ENCODE results near the gene SPEF1. TPM values are rescaled to one million over a fixed set of nuclear protein-coding genes. Genes with fewer than 3 reads are reported as not detected.
"Not testable (repeated sequence)": the region's sequence is repeated elsewhere in the genome, so short reads cannot be mapped to it uniquely, and the experiment has no call there.

SPEF1 gene, protein sequence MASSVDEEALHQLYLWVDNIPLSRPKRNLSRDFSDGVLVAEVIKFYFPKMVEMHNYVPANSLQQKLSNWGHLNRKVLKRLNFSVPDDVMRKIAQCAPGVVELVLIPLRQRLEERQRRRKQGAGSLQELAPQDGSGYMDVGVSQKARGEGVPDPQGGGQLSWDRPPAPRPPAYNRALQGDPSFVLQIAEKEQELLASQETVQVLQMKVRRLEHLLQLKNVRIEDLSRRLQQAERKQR
- 1 to 10 TPM in 3 of 4 donors, under 1 TPM in 1; 0.13 to 2.5 (median 2.0) TPM for total RNA-seq

DNA sequence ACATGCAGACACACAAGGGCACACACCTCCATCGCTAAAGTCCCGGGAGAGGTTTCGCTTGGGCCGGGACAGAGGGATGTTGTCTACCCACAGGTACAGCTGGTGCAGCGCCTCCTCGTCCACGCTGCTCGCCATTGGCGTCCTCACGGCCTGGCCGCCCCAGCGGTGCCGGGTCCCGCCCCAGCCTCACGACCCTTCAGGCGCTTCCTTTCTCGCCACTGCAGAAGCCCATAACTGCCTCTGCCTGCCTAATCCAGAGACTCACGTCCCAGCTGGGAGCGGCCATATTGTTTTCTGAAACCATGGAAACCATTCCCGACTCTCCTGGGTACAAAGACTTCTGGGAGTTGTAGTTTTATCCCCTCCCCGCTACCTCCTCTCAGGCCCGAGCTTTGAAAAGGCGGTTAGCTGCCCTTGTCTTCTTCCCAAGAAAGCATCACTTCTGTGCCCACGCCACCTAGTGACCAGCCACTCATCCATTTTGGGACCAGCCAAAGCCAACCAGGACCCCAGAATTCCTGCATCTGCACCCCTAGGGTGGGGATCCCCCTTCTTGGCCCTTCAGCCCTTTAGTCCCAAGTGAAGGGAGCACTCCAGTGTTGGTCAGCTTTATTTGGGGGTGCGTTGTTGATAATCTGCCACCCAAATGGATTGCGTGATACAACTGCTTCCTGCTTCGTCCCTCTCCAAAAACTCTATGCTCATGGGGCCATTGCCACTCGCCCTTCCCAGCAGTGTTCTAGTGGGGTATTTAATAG is at the start of gene SPEF1:
SPEF1 (minus strand) TSS at position 296 of the 758 bp plus-strand sequence; CDS start at position 135, 161 bp downstream.
- Histone ChIP-seq H3K4me1 (peaks cover 25 to 52% of the 10 kb centered on the region in 2 donors), H3K27ac (no peak within 1 kb of the TSS), H3K27me3 (no peaks in the 10 kb centered on the region), H3K9me3 (no peaks in the 10 kb centered on the region), H3K4me3 (replicated peaks in 1 of 3) (peak within 1 kb of the TSS in 2 of 3 donors; percentile 6 to 22), H3K36me3 (no peaks in the 10 kb centered on the region)
- 18 to 24% methylated on average over 14 to 28 of the region's 28 CpGs for WGBS, 2 donors
- peak; percentile 72 to 75 for DNase-seq
- TF ChIP-seq POLR2A (IDR thresholded peaks at IDR 0.05) (no peak), CTCF (IDR thresholded peaks at IDR 0.05) (peak in 4 of 6 experiments; percentile 28 to 40 (median 34))
- intact Hi-C loops (cut with DNase I): no loop called here

- H3K4me1 ChIP-seq; H3K36me3 ChIP-seq; intact Hi-C loops (cut with DNase I); H3K27me3 ChIP-seq; H3K27ac ChIP-seq; DNase-seq; H3K9me3 ChIP-seq; H3K4me3 ChIP-seq (replicated peaks in 1 of 3): not testable (repeated sequence)
- WGBS, 2 donors: 97 to 99% methylated on average over 5 of the region's 5 CpGs
Measured at GRCh38 chr20:3829891-3830290, 48.6 kb upstream of the SPEF1 start.

DNA sequence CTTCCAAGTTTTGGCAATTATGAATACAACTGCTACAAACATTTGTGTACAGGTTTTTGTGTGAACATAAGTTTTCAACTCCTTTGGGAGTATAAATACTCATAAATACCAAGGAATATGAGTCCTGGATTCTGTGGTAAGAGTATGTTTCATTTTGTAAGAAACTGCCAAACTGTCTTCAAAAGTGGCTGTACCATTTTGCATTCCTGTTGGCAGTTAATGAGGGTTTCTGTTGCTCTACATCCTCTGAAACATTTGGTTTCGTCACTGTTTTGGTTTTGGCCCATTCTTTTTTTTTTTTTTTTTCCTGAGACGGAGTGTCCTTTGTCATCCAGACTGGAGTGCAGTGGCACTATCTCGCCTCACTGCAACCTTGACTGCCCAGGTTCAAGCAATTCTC is 47.5 kb upstream of the SPEF1 start:
- WGBS, 2 donors: 94 to 95% methylated on average over 3 of the region's 3 CpGs
- Histone ChIP-seq H3K36me3 (peaks cover 7 to 8% of the 10 kb centered on the region in 2 donors), H3K4me3 (replicated peaks in 1 of 3) (no peak overlapping the region), H3K27ac (no peak overlapping the region), H3K4me1 (no peaks in the 10 kb centered on the region), H3K9me3 (no peaks in the 10 kb centered on the region), H3K27me3 (no peaks in the 10 kb centered on the region)
- intact Hi-C loops (cut with DNase I): no loop called here
- no peak for TF ChIP-seq POLR2A (IDR thresholded peaks at IDR 0.05)
- no peak for TF ChIP-seq CTCF (IDR thresholded peaks at IDR 0.05)
- no peak for DNase-seq

- H3K9me3 ChIP-seq: no peaks in the 10 kb centered on the region
- H3K36me3 ChIP-seq: peaks cover 19 to 20% of the 10 kb centered on the region in 2 donors
- 77 to 83% methylated on average over 4 of the region's 4 CpGs for WGBS, 2 donors
- no peak for DNase-seq
- intact Hi-C loops (cut with DNase I): no loop called here
- H3K4me1 ChIP-seq: peaks cover 0 to 2% of the 10 kb centered on the region in 2 donors
- H3K27ac ChIP-seq: no peak overlapping the region
- H3K4me3 ChIP-seq (replicated peaks in 1 of 3): no peak overlapping the region
- no peaks in the 10 kb centered on the region for H3K27me3 ChIP-seq
- TF ChIP-seq POLR2A (IDR thresholded peaks at IDR 0.05): no peak
- TF ChIP-seq CTCF (IDR thresholded peaks at IDR 0.05): no peak
Measured at GRCh38 chr20:3826420-3826819, 45.2 kb upstream of the SPEF1 start.

DNA sequence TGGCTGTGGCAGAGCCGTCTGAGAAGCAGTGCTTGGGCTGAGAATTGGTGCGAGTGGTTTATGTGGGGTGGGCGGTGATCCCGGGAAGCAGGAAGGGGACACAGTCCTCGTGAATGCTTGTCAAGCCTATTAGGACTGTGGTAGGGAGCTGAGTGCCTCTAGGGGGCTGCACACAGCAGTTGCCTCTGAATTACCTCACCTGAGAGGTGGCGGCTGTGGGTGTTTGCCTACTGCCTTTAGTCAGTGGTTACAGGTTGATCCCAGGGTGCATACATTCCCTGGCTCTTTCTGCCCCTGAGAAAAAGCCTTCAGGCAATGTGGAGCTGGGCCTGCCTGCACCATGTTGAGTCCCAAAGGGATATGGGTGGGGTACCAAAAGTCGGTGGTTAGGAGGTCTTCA is 44.3 kb upstream of the SPEF1 start:
- H3K4me1 ChIP-seq: peaks cover 0 to 8% of the 10 kb centered on the region in 2 donors
- WGBS, 2 donors: 76% methylated on average over 7 of the region's 7 CpGs
- TF ChIP-seq CTCF (IDR thresholded peaks at IDR 0.05) (no peak), POLR2A (IDR thresholded peaks at IDR 0.05) (no peak)
- H3K4me3 ChIP-seq (replicated peaks in 1 of 3): no peak overlapping the region
- DNase-seq: no peak
- H3K9me3 ChIP-seq: no peaks in the 10 kb centered on the region
- no peaks in the 10 kb centered on the region for H3K27me3 ChIP-seq
- H3K36me3 ChIP-seq: peaks cover 19 to 20% of the 10 kb centered on the region in 2 donors
- no peak overlapping the region for H3K27ac ChIP-seq
- intact Hi-C loops (cut with DNase I): no loop called here
